ENCODE measurements around the gene RTN4RL2.
"Not testable (repeated sequence)": the region's sequence is repeated elsewhere in the genome, so short reads cannot be mapped to it uniquely, and the experiment has no call there.

The RTN4RL2 gene

DNA sequence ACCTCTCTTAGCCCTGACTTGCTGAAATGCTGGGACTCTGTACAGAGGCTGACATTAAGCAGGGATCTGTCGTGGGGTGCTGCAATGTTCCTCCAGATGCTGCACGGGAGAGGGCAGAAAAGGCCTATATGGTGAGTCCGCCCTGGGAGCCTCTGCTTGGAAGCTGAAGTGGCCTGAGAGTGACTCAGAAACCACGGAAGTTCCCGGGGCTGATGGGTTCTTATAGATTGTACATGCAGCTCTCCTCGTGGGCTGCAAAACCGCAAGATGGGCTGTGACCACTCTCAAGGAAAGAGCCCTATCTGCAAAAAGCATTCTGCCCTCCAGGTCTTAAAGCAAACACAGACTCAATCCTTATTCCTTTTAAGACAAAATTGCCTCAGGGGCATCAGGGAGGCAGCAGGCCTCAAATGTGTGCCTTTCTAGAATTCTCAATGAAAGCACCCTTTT lies 27.6 kb upstream of the RTN4RL2 start:
- peak; percentile 71 for DNase-seq (ENCODE audit: low read depth)

DNA sequence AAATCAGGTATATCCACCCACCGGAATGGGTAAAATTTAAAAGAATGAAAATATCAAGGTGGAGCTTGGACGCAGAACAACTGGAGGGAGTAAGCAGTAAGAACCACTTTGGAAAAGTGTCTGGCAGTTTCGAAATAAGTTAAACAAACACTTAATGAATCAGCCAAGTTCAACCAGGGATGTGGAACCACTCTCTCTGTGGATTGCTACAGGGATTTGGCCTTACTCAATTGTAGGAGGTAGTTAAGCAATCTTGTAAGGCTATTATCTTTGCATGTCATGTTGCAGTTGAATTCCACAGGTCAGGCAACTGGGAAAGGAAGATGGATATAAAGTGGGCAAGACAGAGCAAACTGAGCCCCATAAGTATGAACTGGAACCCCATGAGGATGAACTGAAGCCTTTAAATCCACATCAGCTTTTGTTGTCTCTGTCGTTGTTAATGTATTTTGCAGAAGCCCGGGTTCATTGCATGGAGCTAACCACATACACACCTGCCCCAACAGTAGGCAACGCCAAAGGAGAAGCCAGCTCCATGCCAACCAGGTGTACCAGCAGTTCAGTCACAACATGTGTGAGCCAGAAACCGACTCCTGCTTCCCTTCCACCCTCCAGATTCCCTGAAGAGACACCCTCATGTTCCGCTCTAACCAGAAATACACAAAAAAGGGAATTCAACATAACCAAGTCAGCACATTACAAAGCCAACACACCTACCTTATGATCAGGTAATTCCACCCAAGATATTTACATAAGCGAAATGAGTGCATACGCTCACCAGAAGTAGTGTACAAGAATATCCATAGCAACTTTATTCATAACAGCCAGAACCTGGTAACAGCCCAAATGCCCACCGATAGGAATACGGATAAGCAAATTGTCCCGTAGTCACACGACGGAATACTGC lies 25.4 kb upstream of the RTN4RL2 start:
- peak; percentile 82 for DNase-seq (ENCODE audit: low read depth)

DNA sequence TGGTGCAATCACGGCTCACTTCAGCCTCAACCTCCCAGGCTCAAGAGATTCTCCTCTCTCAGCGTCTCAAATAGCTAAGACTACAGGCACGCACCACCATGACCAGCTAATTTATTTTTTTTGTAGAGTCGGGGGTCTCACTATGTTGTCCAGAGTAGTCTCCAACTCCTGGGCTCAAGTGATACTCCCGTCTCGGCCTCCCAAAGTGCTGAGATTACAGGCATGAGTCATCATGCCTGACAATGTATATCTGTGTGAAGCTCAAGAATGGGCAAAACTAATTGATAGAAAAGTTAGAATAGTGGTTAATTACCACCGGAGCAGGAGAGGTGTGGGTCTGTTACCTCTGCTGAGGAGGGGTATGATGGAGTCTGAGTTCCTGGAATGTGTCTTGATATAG lies 24.3 kb upstream of the RTN4RL2 start:
- no peak for DNase-seq (ENCODE audit: low read depth)

DNA sequence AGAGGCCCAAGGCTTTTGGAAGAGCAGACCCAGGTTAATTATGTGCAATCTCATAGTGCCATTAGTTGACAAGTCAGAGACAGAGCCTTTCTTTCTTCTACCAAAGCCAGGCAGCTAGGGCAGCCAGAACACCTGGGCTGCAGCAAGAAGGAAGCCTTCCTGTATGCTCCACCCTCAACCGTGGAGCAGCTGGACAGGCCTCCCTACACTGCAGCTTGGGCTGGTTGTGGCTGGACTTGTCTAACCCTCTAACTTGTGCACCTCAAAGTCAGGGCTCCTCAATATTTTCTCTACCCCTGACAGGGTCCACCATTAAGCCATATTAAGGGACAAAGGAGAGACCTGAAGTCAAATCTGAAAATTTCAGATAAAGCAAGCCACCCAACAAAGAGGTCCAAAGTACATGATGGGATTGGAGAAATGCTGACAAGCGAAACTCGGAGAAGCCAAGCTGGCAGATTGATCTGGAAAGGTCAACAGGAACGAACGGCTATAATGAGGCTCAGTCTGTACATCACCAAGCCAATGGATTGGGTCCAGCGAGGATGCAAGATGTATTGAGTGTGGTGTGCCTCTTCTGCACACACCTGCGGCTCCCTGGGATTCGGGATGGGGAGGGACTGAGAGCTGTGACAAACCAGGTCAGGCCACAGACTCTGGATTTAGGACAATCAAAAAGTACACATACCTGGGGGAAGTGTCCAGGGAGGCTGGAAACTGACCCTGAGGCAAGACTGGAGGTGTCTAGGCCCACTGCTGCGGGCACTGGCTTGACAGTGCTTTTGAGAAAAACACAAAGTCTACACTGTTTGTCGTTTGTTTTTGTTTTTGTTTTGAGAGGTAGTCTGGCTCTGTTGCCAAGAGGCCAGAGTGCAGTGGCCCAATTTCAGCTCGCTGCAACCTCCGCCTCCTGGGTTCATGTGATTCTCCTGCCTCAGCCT lies 21.7 kb upstream of the RTN4RL2 start:
- DNase-seq (ENCODE audit: low read depth): no peak

DNA sequence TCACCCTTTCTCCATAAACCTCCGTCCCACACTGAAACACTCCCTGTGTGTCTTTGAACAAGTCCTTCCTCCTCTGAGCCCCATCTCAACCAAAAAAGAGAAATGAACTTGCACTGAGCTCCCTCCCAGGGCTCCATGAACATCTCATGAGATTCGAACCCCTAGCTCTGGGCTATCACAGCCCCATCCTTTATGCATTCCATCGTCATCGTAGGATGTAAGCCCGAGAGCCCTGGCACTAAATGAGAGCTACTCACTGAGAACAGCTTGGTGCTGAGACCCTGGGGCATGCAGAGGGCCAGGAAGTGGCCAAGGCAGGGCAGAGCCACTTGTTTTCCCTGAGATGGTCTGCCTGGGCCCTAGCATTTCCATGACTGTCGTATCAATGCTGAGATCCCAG lies 20.5 kb upstream of the RTN4RL2 start:
- DNase-seq (ENCODE audit: low read depth): no peak

DNA sequence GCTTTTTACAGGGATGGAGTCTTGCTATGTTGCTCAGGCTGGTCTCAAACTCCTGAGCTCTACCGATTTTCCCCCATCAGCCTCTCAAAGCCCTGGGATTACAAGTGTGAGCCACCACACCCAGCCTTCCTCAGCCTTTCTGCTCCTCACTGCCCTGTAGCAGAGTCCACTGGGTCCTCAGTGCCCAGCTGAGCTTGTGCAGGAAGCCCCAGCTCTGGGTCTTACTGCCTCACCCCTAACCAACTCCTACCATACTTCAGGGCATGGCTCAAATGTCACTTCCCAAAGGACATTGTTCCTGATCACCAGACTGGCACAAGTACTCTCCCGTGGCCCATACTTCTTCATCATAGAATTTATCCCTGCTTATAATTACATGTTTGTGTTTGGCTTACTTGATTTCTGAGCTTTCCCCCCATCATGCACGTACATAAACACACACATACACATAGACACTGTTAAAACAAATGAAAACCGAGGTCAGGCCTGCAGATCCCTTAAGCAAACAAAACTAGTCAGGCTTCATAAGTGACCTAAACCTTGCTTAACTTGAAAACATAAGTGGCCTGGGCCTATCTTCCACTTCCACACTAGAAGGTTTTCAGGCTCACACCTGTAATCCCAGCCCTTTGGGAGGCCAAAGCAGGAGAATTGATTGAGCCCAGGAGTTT lies 19.4 kb upstream of the RTN4RL2 start:
- no peak for DNase-seq (ENCODE audit: low read depth)

DNA sequence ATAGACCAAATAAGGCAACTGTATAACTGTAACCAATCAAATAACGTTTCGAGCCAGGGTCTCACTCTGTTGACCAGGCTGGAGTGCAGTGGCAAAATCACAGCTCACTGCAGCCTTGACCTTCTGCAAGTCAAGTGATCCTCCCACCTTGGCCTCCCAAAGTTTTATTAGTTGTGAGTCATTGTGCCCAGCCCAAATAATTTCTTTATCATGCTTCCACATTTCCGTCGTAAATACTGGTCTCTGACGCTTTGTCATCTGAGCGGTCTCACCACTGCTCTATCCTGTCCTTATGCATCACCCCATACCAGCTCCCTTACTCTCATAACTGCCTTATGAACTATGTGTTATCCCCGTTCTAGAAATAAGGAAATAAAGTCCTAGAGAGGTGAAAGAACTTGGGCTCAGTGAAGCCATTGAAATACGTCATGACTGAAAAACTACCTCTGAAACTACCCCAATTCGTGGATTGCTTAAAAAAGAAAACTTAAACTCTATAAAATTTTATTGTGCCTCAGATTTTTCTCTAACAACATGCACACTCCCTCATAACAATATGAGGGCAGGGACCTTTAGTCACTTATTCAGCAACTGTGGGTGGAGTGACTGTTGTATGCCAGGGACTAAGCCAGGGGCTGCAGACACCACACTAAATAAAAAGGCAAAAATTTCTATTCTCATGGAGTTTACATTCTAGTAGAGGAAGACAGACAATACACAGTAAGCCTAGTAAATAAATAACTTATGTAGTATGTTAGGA lies 15.8 kb upstream of the RTN4RL2 start:
- DNase-seq (ENCODE audit: low read depth): no peak

DNA sequence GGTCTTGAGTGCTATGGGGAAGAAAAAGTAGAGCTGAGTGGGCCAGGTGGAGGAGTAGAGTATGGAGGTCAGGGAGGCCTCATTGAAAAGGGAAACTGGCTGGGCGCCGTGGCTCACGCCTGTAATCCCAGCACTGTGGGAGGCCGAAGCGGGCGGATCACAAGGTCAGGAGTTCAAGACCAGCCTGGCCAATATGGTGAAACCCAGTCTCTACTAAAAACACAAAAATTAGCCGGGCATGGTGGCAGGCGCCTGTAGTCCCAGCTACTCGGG lies 15.3 kb upstream of the RTN4RL2 start:
- DNase-seq (ENCODE audit: low read depth): not testable (repeated sequence)

DNA sequence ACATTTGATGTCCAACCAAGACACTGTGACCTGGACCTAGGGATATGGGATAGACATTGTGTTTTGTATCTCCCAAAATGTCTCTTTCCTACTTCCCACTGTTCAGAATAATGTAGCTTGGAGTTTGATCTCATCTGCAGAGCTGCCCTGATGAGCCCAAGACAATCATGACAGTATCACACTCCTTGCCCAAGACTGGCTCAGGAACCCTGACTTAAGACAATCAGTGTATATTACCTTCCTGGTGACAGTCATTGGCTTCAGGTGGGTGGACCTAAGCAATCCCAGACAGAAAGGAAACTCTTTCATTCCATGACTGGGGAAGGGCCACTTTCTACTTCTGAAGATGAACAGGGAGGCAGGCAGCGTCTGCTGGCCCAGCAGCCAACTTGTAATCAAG lies 14.3 kb upstream of the RTN4RL2 start:
- DNase-seq (ENCODE audit: low read depth): no peak

DNA sequence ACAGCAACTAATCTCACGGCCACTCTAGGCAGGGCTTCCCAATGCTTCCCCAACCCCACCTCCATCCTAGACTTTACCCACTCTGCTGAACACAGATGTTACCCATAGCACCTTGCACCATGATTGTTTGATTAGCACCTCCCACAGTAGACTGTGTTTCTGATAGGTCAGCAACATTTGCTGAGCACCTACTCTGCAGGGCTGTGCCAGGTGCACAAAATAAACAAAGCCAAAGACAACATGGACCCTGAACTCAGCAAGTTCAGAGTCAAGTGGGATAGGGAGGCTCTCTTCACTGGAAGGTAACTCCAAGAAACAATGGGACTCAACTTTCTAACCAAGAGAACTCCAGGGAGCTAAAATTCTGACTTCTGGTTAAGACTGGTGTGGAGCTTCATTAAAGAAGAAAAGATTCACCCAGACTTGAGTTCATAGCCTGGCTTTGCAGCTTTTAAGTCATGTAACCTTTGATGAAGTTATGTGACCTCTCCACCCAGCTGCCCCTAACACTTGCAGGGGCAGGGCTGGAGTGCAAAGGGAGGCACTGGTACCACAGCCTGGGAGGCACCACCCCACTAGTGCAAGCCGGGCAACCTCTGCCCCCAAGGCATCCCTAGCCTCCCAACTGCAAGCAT lies 6.7 kb upstream of the RTN4RL2 start:
- DNase-seq (ENCODE audit: low read depth): no peak

DNA sequence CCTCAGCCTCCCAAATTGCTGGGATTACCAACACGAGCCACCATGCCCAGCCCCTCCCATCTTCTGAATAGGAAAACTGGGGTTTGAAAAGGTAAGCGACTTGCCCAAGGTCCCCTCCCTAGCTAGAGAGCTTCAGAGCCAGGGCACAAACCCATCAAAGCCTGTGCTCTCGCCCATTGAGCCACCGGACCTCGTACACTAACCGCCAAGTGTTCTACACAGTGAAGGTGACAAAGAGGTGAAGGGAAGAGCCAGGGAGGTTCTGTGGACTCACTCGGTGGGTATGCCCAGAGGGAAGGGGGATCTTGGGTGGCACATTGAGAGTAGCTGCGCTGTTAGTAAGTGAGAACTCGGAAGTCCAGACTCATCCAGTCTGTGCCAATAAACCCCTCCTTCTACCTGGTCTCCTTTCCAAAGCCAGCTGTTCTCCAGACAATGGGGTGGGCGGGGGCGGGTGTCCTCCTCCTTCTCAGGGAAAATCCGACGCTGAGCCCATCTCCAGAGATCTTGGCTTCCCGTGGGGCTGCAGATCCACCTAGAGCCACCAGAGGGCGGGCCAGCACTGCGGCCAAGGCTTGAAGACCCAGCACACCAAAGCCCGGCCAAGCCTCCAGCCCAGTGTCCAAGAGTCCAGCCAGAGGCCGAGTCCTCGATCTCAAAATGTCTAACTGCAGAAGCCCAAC lies 3.2 kb upstream of the RTN4RL2 start:
- DNase-seq (ENCODE audit: low read depth): peak; percentile 53

DNA sequence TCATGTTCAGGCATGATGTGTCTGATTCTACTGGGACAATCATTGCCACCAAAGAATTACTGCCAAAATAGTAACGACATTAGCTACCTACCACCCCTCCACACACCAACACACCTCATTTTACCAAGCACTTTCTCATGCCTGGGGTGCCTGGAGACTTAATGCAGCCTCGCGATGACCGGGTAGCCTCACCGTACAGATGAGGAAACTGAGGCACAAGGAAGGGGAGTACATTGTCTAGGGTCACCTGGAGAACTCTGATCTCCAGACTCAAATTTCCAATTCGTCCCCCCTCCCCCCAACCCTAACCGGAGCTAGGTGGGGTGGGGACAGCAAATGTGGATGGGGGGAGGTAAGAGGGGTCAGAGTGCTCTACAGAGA lies 2.7 kb upstream of the RTN4RL2 start:
- no peak for DNase-seq (ENCODE audit: low read depth)

DNA sequence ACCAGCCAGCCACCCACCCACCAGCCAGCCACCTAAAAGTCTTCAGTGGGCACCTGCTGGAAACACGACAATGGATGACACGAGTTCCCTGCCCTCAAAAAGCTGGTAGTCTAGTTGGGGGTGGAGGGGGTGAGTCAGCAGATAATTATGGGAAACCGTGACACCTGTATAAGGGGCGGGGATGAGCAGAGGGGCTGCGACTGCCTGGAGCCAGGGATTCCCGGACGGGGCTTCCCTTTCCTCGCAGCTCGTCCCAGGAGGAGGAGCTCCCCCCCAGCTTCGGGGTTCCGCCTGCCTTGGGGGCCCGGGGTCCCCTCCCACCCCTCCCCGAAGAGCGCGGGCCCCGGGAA lies 2.3 kb upstream of the RTN4RL2 start:
- DNase-seq (ENCODE audit: low read depth): no peak

DNA sequence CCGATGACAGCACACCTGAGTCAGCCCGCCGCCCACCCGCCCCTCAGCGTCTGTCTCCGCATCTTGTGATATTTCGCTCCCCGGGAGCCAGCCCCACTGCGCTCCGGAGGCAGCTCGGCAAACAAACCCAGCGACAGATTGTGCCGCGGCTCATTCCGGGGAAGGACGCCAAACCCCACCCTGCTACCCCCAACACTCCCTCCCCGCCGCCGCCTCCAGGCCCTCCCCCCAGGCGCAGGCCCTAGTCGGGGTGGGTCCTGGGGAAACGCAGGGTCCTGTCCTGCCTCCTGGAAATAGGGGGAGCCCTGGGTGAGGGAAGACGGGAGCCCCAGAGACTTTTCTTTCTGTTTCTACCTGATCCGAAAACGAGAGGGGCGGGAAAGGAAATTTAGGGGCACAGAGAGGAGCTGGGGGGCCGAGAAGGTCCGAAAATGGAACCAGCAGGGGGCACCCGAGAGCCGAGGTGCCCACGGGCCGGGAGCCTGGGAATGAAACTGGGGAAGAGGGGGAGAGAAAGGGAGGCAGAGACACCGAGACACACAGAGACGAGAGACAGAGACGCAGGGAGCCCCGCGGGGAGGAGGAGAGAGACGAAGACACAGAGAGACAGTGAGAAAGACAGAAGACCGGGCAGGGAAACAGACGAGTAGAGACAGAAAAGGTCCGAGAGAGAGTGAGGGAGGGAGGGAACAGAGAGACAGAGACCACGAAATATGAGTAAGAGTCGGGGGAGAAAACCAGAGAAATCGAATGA lies 1.7 kb upstream of the RTN4RL2 start:
- DNase-seq (ENCODE audit: low read depth): no peak

DNA sequence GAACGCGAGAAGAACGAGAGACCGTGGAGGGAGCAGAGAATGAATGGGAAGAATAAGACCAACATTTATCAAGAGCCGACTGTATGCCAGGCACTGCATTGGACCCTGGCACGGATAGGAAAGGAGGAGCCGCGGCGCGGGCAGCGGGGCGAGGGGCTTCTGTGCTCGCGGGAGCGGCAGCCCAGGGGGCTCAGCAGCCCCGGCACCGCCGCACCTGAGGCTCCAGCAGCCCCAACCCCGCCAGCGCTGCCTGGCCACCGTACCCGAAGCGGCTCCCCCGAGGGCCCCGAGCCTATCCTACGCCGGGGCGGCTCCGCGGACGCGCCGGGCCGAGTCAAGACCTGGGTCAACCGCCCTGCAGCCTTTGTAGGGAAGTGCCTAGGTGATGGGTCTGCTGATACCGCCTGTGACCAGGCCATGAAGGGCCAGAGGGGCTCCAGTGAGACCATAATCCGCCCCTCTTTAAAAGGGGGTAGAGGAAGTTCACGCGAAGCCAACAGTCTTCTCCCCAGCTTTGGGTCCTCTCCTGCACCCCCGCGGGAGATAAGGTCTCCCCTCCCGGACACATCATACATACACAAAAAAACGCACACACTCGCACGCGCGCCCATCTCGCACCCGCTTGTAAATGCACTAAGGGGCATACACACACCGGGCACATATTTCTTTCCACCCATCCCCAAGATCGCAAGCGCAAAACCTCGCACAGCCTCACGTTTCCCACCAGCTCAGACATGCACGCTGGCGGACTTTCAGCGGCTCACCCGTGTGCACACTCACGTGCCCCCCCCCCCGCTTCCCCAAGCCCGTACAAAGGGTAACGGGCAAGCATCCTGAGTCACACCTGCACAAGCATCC lies 935 bp upstream of the RTN4RL2 start:
- no peak for DNase-seq (ENCODE audit: low read depth)

DNA sequence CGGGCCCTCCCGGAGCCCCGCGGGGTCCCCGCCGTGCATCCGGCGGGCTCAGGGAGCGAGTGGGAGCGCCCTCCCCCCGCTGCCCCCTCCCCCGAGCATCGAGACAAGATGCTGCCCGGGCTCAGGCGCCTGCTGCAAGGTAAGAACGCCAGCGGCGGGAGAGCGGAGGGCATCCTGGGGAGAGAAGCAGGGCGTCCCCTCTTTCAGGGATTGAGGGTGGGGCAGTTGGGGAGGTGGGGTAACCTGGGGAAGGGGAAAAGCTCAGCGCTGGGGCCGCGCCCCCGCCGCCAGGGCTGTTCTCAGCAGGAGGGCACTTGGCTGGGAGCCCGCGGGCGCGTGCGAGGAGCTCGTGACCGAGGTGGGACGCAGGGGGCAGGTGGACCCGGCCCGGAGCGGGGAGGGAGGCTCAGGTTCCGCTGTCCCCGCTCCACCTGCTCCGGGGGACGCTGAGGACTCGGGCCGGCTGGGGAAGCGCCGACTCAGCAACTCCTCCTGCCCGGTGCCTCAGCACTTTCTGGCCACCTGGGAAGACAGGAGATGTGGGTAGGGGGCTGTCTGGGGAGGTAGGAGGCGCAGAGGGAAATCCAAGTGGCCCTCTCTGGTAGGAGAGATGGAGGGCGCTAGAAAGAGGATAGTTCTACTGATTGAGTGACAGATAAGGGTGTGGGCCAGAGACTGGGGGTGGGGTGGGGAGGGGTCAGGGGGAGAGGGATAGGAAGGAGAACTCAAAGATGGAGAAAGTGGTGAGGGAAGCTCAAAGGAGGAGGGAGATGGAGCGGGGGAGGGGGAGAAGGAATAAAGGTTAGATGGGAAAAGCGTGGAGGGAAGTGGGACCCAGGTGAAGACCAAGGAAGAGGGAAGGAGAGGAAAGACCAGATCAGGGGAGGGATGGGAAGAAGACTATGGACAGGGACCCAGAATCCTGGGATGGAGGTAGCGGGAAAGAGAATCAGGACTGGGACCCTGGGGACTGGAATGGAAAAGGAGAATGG lies 726 bp downstream of the RTN4RL2 start:
- no peak for DNase-seq (ENCODE audit: low read depth)

DNA sequence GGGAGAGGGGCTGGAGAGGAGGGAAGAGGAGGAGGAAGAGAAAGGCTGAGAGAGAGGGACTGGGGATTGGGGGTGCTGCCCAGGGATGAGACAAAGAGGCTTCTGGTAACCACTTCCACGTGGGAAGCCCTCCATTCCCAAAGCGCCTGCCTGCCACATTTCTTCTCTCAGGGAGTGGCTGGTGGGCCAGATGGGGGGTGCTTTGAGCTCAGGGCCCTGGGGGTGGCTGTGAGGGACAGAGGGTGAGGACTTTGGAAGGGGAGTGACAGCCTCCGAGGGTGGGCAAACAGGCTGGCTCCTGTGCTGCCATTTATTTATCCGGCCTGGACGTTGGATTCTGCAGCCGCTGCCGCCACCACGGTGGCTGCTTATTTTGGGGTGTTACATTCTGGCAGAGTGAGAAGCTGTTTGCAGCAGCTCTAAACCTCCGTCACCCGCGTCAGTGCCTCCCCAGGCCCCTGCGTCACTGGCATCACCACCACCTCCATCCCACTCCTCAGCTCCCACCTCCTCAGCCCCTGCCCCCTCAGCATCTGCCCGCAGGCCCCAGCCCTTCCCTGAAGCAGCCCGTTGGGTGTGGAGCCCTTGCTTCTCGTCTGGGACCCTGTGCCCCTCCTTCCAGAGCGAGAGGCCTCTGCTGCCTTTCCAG lies 1.6 kb downstream of the RTN4RL2 start:
- no peak for DNase-seq (ENCODE audit: low read depth)

Data from HS-5 (cell line).